HPDE6-E6E7 (cell line): Measurements from ENCODE around the gene SPR.

Source experiments
- DNase-seq: peaks from one replicate; pipeline ENCODE4 v3.0.0; 2011; ENCODE audit warnings: missing footprints; ENCODE audit errors: extremely low spot score

Gene SPR

DNA sequence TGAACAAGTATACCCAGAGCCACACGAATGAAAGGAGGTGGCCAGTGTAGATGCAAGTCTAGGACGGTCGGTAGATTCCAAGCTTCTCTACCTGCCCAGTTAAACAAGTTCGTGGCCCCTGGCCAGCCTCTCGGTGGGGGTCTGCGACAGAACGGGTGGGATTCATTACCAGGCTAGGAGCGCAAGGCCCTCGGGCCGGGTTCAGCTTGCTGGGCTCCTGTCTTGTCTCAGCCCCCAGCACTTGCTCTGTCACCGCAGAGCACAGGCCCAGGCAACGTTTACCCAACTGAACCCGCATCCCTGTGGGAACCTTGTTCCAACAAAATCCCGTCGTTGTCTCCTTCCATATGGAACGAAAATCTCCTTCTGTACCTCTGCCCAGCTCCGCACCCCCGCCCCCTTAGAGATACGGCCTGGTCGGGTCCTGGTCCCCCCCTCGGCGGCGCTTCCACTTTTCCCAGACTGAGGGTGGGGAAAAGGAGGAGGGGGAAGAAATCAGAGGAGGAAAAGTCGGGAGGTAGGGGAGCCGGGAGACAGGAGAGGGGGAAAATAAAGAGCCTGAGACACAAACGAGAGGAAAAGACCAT lies 28.2 kb downstream of the SPR start:
- no peak for DNase-seq

- DNase-seq, result no peak
Observed at GRCh38 chr2:72915907-72916742, 28.9 kb downstream of the SPR start.

- DNase-seq, result no peak
Observed at GRCh38 chr2:72916743-72917137, 29.5 kb downstream of the SPR start.

DNA sequence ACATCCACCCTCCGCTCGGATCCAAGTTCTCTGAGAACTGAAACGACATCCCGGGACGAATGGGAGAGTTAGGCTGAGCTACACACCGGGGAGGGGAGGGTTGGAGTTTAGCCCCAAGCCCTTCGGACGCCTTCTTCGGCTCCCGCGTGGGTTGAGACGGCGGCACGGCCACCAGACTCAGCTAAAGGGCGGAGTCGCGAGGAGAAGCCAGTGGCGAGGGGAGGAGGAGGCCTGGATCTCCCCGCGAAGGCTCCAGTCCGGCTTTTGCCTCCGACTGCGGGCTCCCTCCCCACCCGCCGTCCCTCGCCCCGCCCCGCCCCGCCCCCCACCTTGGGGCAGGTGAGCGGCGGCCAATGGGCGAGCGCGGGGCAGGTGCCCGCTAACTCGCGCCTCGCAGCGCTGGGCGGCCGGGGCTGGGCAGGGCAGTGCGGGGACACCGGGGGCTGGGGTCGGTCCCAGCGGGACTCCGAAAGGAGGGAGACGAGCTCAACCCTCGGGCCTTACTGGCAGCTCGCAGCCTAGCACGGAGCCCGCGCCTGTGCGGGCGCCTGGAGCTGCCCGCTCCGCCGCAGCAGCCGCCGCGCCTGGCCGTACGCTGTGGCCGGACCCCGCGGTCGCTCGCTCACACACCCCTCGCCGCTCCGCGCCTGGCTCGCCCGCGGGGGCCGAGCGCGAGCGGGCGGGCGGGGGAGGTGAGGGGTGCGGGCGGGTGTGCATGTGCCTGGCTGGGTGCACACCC lies 30.1 kb downstream of the SPR start, which contains the start of gene EMX1:
EMX1 (plus strand) TSS at position 382 of the 739 bp plus-strand sequence; CDS start at position 716, 334 bp downstream.
- DNase-seq, result peak; percentile 74

- DNase-seq, result no peak
Observed at GRCh38 chr2:72917877-72918553, 30.8 kb downstream of the SPR start.

GRCh38 chr2:72919414-72920317 lies 32.5 kb downstream of the SPR start:
- DNase-seq, result no peak

DNA sequence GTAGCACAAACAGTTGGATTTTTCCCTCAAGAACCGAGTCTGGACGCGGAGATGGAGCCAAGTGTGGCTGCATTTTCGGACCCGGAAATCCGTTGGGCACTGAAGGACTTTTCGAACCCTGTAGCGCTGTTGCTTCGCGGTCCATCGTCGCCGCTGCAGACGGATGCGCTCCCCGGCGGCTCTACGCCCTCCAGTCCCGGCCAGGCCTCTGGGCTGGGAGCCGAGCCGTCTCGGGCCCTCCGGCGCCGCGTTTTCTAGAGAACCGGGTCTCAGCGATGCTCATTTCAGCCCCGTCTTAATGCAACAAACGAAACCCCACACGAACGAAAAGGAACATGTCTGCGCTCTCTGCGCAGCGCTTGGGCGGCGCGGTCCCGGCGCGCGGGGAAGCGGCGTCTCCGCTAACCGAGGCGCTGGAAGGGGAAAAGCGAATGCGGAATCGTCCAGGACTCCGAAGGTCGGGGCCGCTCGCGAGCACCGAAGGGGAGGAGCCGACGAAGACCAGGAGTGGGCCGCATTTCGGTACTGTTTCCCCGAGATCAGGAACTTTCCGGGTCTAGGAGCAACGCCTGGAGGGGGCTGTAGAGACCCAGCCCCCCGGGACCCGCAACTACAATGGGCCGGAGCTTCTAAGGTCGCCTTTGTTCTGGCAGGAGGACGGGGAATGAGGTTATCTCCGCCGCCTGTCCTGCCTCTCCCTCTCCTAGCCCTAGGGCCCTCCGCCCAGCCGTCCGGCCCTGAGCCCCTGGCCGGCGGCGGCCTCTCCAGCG lies 33.3 kb downstream of the SPR start:
- no peak for DNase-seq

DNA sequence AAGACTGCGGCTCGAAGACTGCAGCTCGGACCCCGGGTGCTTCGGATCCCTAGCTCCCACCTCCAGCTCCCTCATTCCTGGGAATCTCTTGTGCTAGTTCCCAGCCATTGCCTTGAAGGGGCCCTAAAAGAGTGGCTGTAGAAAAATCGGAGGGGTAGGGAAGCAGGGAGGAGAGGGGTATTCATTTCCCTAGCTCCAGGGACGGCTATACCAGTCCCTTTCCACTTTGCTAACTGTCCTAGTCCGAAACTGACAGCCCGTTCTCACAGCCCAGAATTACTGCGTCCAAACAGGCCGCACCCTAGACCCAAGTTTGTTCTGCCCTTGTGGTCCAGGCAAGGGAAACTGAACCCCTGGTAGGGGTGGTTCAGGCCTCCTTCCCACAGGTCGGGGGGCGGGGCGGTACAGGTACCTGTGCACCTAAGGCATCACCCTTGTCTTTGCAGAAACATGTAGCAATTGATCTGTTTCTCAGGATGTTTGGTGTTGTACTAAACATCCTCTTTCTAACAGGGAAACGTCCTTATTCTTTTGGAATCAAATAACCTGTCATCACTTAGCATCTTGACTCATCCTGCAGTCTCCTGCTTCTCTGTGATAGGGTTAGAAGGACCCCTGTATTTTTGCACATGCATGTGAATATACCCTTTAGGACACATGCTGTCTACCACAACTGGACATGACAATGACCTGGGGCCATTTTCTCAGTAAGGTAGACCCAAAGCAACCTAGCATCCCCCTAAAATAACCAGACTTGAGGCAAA lies 34.1 kb downstream of the SPR start:
- no peak for DNase-seq

- no peak for DNase-seq
Observed at GRCh38 chr2:72921853-72922252, 34.6 kb downstream of the SPR start.

DNA sequence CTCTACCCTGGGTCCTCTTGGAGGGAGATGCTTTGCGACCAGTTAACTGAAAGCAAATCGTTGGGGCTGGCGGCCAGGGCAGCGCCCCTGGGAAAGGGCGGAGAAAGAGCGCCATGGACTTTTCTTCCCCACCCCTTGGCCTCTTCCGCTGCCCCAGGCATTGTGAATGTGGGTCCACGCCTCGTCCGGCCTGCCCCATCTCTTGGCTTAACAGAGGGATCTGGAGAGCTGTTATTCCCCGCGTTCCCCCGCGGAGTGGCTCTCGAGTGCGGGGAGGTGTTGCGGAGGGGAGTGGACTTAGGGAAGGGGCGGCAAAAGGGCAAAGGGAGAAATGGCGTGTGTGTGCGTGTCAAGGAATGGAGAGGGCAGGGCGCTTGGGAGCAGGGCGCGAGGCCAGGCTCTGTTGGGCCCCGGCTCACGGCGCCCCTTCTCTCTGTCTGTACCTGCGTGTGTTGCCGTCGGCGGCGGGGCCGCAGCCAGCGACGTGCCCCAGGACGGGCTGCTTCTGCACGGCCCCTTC lies 36.7 kb downstream of the SPR start:
- DNase-seq, result no peak

DNA sequence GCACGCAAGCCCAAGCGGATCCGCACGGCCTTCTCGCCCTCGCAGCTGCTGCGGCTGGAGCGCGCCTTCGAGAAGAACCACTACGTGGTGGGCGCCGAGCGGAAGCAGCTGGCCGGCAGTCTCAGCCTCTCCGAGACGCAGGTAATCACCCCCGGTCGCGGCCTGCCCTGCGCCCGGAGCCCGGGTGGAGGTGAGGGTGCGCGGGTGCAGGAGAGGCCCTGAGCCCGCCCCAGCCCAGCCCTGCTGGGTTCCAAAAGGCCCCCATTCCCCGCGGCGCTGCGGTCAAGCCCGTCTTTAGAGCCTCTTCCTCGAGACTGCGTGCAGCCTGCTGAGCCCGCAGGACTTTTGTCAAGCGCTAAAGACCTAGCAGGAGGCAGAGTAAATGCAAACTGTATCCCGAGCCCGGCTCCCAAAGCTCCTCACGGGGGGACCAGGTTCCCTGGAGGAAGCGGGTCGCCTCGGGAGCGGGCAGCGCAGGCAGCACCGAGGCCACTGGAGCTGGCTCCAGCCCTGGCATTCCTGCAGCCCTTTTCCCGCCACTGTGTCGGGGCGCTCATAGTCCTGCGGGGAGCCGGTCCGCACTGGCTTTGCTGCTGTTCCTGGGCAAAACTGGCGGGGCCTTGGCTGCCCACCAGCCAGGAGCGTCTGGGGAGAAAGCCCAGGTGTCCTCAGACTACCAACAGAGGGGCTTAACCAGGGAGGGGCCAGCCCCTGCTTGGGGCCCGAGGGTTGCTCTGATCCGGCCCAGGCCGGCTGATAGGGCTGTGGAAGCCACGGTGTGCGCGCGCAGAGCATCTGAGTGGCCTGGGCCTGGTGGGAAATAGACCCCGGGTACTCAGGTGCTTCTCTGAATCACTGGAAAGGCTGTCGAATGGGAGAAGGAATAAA lies 37.4 kb downstream of the SPR start:
- DNase-seq, result no peak

DNA sequence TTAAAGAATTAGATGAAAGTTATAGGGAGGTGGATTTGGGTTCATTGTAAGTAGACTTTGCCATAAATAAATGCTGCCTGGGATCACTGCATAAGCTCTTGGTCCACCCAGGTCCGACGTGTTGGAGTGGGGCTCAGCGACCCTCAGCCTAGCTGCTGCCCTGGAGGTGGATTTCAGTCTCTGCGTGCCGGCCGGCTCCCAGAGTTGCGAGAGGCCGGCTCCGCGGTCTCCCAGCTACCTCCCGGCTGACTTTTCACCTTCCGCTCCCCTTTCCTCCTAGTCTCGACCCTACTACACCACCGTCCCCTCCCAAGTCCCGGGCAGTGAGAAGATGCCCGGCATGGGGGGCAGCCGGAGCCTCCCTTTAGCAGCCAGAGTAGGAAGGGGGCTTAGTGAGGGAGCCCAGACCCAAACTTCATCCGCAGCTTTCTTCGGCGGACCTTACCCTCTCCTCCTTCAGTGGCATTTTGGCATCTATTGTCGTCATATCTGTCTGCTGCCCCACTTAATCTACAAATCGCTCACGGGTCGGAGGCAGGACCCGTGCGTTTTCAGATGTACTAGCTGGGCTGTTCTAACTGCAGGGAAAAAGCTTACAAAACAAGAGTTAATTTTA lies 38.2 kb downstream of the SPR start:
- no peak for DNase-seq

- no peak for DNase-seq
Observed at GRCh38 chr2:72926368-72926767, 39.2 kb downstream of the SPR start.

GRCh38 chr2:72926811-72927465 lies 39.7 kb downstream of the SPR start:
- no peak for DNase-seq

GRCh38 chr2:72927619-72928550 lies 40.7 kb downstream of the SPR start:
- no peak for DNase-seq

DNA sequence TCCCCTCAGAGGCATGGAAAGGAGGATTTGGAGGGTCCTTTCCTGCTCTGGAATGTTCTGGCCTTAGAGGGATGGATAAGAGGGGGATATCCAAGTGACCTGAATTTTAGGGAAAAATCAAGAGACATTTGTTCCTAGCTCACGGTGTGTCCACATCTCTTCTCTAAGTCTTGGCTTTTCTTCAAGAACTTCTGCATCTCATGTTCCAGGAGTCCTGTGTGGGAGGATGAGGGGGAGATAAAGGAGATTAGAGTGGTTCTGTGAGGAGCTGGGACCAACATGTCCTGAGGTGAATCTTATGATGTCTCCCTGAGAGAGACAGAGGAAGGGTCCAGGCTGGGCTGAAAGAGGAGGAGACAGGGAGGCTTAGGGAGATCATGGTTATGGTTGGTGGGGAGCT lies 41.8 kb downstream of the SPR start:
- DNase-seq, result no peak
